Suprapubic skin (tissue), 4 donors: ENCODE data around the gene SKP2.

Experiments used
- POLR2A ChIP-seq, 2 donors: fragments of 450-650 bp; IDR thresholded peaks; one replicate each; pipeline ENCODE4 v1.6.1; 2017; ENCODE audit warnings: antibody characterized with exemption in 2 of 2, mild to moderate bottlenecking in 2 of 2, moderate library complexity in 2 of 2
- POLR2AphosphoS5 ChIP-seq, 3 donors: sonication (generic); formaldehyde crosslinking; IDR thresholded peaks; one replicate each; pipeline ENCODE4 v1.6.1; 2017; ENCODE audit warnings: antibody characterized with exemption in 3 of 3
- TF ChIP-seq, protein P1 (sequence below), 2 donors: fragments of 200-600 bp in 1 of 2; fragments of 450-650 bp in 1 of 2; sonication (generic) in 1 of 2; IDR thresholded peaks; one replicate each; pipeline ENCODE4 v1.5.1; 2016 to 2019; ENCODE audit warnings: antibody characterized with exemption in 2 of 2, mild to moderate bottlenecking in 1 of 2, moderate library complexity in 1 of 2

DNA sequence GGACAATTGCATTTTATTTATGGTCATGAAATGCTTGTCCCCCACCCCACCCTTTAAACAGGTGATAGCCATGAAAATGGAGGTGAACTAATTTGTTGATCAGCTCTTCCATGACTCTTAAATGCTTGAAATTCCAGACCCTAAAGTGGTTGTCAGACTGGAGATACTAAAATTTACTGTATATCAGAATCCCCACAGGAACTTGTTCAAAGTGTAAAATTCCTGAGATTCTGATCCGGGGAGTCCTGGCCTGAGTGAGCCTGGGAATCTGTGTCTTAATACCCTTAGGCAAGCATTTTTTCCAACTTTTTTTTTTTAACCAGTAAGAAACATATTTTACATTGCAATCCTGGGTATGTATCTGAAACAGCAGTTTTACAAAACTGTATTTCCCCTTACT lies 4.7 kb downstream of the SKP2 start:
- TF ChIP-seq, protein P1, sequence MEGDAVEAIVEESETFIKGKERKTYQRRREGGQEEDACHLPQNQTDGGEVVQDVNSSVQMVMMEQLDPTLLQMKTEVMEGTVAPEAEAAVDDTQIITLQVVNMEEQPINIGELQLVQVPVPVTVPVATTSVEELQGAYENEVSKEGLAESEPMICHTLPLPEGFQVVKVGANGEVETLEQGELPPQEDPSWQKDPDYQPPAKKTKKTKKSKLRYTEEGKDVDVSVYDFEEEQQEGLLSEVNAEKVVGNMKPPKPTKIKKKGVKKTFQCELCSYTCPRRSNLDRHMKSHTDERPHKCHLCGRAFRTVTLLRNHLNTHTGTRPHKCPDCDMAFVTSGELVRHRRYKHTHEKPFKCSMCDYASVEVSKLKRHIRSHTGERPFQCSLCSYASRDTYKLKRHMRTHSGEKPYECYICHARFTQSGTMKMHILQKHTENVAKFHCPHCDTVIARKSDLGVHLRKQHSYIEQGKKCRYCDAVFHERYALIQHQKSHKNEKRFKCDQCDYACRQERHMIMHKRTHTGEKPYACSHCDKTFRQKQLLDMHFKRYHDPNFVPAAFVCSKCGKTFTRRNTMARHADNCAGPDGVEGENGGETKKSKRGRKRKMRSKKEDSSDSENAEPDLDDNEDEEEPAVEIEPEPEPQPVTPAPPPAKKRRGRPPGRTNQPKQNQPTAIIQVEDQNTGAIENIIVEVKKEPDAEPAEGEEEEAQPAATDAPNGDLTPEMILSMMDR (IDR thresholded peaks at IDR 0.05): no peak
- TF ChIP-seq POLR2AphosphoS5 (IDR thresholded peaks at IDR 0.05) (no peak), POLR2A (IDR thresholded peaks at IDR 0.05) (no peak)
